Renal pelvis (tissue), 12 donors: ENCODE data around the gene DGAT2L6. TPM values are rescaled to one million over a fixed set of nuclear protein-coding genes. Genes with fewer than 3 reads are reported as not detected.
A peak's percentile ranks its signal among the peaks of the same experiment; 100 is the strongest.

Experiments used
- DNase-seq: peaks from one replicate; pipeline ENCODE4 v3.0.0-alpha.2; 2013
- long read RNA-seq, 16 experiments: transcript quantifications; one replicate each; lab custom pipeline, GENCODE V29; 2026
- polyA plus RNA-seq, 3 donors: library from polyadenylated mRNA; unstranded; fragments of 120-200 nt; gene quantifications; one replicate each; pipeline ENCODE4 v1.2.1, GENCODE V29; 2013; ENCODE audit not compliant: insufficient read length in 3 of 3

The DGAT2L6 gene, protein sequence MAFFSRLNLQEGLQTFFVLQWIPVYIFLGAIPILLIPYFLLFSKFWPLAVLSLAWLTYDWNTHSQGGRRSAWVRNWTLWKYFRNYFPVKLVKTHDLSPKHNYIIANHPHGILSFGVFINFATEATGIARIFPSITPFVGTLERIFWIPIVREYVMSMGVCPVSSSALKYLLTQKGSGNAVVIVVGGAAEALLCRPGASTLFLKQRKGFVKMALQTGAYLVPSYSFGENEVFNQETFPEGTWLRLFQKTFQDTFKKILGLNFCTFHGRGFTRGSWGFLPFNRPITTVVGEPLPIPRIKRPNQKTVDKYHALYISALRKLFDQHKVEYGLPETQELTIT
- polyA plus RNA-seq, result under 1 TPM in 1 of 3 donors, not detected in 2; 0.22 TPM
- long read RNA-seq, donor 1, result 0 reads
- long read RNA-seq, donor 2, result 0 reads
- long read RNA-seq, donor 3, result 0 reads
- long read RNA-seq, donor 4, result 0 reads
- long read RNA-seq, donor 5, result 0 reads
- long read RNA-seq, donor 6, result 0 reads
- long read RNA-seq, donor 7, result 0 reads
- long read RNA-seq, donor 8, result 0 reads
- long read RNA-seq, donor 9, result 0 reads
- long read RNA-seq, donor 10, result 0 reads
- long read RNA-seq, donor 11, result 0 reads
- long read RNA-seq, donor 12, result 0 reads
- long read RNA-seq, donor 13, result 0 reads
- long read RNA-seq, donor 14, result 0 reads
- long read RNA-seq, donor 15, result 0 reads
- long read RNA-seq, donor 16, result 0 reads

DNA sequence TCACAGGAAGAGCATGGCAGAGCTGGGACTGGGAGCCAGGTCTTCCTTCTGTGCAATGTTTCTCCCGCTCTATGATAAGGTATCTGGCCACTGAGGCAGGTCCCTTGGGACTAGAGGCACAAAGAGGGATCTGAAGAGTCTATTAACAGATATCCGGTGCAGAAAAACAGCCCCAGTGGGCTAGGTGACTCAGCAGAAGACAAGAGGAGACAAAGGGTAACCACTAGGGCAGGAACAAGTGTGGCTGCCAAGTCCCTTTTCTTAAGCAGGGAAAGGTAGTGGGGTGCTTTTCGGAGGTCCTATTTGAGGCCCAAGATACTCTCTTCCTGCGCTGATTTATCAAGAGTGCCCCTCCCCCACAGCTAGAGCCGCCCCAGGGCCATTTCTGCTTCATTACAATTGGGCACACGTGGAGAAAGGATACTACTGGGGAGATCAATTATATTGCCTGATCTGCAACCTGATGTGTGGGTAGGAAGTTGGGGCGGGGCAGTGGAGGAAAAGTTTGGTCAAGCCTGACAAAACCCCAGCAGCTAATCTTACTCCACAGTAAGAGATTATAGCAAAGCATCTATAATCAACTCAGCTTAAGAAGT lies at the start of gene DGAT2L6:
TSS of gene DGAT2L6 (plus strand) at position 546 of the 596 bp plus-strand sequence. CDS start 100 bp downstream, outside the sequence.
- DNase-seq, result no peak

DNA sequence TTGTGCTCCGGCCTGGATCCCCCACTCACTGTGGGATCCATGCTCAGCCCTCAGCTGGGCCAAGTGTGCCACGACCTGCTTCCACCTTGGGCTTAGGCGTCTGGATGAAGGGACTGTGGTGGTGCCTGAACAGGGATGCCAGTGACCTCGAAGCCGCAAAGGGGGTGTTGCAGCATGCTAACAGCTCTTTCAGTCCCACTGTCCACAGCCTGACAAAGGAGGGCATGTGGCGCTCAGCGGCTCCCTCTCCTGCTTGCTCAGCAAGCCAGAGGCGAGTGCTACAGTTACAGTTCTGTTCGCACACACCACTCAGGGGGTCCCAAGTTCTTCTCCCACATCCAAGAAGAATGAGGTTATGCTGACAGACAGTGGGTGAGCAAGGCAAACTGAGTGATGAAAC lies 49.2 kb upstream of the DGAT2L6 start:
- no peak for DNase-seq

DNA sequence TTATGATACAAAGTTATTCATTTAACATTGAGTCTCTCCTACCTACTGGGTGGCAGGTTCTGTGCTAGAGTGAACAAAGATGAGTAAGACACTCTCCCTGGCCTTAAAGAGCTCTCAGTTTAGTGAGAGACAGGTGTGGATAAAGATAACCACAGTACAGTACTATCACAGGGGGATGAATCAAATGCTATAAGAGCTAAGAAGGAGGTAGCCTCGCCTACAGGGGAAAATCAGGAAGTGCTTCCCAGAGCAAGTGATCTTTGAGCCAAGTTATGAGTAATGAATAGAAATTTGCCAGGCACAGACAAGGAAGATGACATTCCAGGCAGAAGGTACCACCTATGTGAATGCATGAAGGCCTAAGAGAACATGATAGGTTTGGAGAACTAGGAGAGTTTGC lies 47.5 kb upstream of the DGAT2L6 start:
- DNase-seq, result no peak

DNA sequence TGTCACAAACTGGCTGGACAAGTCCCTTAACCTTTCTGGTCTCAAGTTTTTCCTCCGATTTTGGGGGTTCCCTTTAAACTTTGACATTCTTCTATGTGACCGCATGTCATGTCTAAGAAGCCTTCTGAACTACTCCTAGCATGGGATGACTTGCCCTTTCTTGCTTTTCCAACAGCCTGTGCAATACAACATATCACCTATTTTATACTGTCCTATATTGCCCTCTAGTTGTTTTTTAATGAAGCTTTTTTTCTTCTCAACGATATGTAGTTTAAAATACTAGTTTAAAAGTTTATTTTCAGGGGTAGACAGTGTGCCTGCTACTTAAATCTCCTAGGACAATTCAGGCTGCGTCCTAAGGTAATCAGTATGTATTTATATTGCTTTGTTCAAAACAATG lies 45.1 kb upstream of the DGAT2L6 start:
- no peak for DNase-seq

DNA sequence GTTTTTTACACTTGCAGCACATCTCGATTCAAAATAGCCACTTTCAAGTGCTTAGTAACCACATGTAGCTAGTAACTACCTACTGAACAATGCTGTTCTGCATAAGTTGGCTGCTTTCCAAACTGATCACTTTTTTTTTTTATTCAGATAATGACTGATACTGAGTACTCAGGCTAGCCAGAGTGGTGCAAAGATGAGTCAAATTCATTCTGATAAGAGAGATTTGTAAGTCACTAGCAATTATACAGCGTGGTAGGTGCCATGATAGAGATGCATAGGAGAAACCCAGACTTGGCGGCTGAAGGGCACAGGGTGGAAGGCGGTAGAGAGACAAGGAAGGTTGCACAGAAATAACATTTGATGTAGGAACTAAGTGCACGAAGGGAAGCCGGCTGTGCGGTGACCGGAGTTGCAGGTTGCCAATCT lies 44.4 kb upstream of the DGAT2L6 start:
- no peak for DNase-seq

DNA sequence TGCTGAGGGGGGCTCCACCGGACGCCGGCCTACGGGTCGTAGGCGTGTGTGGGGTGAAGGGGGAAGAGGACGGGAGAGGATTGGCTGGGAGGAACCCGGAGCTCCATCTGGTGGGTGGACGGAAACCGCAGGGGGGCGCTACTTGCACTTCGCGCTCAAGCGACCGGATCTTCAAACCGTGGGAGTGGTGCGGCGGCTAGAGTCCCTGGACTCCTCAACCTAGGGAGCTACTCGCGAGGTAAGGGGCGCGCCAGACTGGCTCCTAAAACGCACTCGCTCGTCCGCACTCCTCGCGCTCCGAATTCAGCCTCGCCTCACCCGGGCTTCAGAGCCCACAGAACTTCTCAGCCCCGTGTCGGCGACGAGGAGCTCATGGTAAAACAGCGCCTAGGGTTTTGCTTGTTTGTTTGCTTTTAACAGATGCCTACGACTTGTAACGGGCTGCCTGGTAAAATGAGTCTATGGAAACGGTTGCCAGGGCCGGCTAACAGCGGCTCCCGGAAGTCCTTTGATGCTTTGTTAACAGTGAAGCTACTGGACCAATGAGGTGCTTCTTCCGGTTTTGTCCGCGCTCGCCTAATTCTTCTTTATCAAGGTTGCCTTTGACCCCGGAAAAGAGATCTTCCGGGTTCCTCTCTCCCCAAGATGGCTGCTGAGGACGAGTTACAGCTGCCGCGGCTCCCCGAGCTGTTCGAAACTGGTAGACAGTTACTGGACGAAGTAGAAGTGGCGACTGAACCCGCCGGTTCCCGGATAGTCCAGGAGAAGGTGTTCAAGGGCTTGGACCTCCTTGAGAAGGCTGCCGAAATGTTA lies 43.8 kb upstream of the DGAT2L6 start, which contains the start of gene IGBP1:
TSS of gene IGBP1 (plus strand) at position 145 of the 813 bp plus-strand sequence. CDS start at position 646, 501 bp downstream.
- peak; percentile 87 for DNase-seq

DNA sequence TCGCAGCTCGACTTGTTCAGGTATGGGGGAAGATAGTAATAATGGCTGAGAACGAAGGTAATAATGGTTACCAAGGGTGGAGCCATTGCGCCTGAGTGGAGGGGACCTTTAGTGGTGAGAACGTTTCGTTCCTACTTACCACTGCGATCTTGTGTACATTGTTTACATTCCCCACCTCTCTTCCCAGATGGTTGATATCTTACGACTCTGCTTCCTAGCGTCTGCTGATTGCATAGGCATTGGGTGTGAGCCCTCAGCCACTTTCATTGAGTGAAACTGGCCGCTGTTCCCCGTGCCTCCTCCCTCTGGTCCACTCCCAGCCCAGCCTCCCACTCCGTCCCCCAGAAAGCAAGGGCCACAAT lies 43.2 kb upstream of the DGAT2L6 start:
- DNase-seq, result no peak

DNA sequence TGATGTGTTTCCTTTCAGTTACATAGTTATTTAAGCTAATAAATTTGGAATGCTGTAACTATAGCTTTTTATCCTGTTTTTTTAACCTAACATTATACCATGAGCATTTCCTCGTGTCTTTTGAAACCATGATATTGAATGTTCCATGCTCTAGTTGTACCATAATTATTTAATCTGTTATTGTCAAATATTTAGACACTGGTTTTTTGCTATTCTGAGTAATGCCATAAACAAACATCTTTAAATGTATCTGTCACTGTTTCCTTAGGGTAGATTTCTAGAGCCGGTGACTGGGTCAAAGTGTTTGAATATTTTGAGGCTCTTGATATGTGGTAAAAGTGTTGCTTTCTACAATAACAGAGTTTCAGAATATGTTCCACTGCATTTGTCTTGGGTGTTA lies 38.7 kb upstream of the DGAT2L6 start:
- DNase-seq, result no peak

DNA sequence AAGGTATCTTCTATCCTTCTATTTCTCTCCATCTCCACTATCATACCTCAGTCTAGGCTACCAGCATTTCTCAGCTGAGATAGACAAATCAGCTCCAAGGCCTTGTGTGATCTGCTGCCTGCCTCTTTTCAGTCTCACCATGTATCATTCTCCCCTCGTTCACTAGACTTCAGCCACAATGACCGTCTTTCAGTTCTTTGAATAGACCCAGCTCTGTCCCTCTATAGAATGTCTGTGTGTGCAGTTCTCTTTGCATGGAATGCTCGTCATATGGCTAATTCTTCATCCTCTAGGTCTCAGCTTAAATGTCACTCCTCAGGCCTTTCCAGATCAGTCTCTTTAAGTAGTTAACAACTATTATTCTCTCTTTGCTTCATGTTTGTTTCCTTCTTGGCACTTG lies 37.5 kb upstream of the DGAT2L6 start:
- DNase-seq, result no peak

DNA sequence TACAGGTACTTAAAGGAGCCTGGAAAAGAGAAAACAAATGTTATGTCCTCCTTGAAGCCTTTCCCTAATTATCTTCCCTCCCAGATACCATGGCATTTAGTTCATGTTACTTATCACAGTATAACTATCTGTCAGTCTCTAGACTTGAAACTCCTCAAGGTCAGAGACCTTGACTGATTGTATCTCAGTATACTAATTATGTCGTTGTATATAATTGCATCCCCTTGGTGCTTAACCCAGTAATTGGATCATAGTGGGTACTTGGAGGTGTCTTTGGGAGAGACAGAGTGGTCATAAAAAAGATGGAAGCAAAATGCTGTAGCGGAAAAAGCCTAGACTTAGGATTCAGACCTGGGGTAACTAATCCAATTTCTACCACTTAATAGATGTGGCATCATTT lies 35.9 kb upstream of the DGAT2L6 start:
- no peak for DNase-seq

DNA sequence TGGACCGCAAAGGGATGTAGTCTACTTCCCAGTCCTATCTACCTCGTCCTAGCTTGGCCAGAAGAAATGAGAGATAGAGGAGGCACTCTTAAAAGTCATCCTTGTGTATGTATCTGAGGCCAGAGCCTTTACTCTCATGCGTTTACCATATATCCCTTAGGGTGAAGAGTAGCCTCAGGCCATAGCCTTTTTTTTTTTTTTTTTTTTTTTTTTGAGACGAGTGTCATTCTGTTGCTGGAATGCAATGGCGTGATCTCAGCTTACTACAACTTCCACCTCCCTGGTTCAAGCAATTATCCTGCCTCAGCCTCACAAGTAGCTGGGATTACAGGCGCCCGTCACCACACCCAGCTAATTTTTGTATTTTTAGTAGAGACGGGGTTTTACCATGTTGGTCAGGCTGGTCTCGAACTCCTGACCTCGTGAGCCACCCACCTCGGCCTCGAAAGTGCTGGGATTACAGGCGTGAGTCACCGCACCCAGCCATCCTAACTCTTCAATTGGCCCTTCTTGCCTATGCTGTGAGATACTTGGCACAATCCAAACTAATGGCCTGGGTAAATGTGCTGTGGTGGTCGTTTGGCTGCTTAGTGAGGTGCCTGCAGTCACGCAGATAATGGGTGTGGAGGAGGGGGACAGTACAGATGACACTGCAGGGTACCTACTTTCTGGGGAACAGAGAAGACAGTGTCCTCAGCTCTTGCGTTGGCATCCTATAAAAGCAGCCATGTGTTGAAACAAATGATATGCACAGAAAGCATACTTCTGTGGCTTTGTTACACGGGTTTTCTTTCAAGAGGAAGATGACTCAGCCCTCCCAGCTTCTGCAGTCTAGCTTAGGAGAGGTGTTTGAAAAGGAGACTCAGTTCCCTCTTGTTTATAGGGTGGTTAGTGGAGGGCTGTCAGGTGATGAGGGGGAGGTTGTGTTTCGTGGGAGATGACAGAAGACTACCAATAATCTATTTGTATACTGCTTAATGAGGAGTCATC lies 10.4 kb upstream of the DGAT2L6 start:
- DNase-seq, result no peak

DNA sequence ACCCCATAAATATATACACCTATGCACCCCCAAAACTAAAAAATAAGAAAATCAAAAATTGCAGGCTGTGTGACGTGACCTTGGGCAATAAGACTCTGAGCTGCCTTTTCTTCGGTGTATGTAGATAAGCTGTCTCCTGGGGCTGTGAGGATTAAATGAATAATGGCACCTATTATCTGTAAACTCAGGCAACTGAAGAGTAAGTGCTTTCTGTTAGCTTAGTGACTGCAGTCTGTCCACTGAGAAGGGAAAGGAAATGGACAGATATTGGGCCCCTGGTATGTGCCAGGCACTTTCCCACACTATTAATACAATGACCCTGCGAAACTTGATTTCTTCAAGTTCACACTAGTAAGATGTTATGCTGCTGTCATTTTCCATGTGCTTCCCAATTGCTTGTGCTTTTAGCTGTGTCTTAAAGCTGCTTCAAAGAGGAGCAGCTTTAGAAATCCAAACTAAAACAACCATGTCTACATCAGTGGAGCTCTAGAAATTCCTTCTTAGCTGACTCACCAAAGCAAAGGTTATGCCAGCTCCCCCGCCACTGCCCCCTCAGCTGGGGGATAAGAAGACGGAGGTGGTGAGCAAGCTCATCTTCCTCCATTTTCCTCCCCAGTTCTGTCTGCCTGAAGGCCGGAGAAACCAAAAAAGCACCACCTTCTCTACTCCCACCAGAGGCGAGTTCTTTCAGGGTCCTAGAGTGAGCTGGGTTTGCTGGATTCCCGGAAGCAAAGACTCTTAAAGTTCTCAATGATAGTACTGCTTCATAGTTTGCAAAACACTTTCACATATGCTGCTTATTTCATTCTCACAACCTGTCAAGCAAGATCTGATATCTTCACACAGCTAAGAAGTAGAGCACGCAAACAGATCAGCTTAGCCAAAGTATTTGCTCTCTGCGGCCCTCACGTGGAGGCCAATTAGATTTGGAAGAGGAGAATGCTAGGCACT lies 8.8 kb upstream of the DGAT2L6 start:
- peak; percentile 20 for DNase-seq

DNA sequence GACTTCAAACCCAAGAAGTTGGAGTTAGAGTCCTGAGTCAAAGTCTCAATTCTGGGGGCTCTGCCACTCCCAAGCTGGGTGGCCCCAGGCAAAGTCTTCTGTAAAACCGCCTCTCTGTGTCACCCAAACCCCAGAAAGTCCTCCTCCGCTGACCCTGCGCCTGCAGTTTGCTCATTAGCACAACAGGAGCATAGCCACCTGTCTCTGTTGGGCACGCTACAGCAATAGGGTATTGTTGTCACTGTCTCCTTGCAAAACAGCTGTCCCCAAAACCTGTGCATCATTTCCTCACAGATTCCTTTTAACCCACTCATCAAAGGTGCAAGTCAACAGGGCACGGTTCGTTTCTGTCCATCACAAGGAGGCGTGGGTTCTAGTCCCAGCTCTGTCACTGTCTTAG lies 8.0 kb upstream of the DGAT2L6 start:
- DNase-seq, result no peak

DNA sequence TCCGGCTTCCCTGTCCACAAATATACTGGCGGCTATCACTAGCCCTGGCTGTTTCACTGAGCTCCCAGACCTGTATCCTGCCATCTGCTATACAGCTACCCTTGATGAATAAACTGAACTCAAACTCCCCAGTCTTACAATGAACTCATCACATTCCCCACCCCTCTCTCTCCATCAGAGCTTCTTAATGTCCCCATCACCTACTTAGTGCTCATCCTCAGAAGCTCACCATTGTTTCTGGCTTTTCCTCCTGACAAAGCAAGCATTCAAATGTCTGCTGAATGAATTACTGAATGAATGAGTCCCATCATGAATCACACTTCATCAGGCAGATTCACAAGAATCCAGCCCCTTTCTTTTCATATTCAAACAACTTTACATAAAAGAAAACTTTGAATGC lies 5.7 kb upstream of the DGAT2L6 start:
- DNase-seq, result no peak

DNA sequence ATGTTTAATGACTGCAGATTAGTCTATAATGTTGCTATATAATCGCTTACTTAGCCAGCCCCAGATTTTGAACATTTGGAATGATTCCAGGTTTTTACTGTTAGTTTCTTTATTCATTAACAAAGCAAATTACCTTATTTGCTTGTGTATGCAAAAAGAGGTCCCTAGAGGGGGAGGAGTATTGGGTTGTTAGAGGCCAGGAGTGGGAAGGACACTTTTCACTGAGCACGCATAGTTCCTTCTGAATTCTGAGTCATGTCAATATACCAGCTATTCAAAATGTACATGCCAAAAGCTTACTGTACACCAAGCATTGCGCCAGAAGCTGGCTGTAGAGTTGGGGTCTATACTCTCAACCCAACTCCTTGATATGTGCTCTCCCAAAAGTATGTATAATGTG lies 5.1 kb upstream of the DGAT2L6 start:
- no peak for DNase-seq

DNA sequence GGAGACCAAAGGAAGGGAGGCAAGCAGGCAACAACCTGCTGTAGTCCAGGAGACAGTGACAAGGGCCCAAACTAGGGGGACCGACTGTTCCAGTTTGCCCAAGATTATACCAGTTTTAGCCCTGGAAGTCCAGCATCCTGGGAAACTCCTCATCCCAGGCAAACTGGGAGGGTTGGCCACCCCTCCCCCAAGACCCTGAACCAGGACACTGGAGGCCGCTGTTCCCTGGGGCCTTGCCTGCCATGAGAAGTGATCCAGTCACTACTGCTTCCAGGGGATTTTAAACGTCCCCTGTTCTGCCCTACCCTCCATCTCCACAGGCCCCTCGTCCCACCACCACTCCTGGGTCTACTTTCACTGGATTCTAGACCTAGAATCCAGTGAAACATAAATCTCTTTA lies 4.3 kb upstream of the DGAT2L6 start:
- DNase-seq, result no peak

DNA sequence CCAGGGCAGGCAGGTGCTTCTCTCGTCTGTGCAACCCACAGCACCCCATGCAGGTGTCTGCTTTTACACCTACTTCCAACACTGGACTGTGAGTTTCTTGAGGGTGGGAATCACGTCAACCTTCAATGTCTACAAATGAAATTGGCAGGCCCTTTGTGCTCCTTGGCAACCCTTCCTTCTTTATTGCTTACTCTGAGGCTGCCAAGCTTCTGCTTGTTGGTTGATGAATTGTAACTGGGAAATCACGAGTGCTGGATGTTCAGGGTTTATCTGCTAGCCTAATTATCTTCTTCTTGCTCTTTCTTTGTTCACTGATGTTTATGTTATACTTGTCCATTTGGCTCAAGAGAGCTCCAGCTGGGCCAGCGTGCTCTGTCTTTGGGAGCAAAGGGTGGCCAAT lies 2.5 kb upstream of the DGAT2L6 start:
- DNase-seq, result no peak

DNA sequence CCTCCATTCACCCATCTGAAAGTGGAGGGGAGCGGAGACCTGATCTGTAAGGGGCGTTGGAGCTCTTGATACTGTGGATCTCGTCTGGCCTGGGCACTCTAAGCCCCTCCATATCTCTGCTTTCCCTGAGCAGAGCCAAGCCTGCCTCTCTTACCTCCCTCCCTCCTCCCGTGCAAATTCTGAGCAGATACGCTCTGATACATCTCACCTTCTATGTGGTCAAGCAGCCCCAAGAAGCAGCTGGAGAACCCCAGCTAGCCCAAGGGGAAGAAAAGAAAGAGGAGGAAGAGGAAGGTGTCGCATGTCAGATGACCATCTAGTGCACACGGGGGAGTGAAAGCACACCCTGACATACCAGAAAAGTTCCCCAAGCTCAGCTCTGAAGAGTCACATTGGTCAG lies 1.9 kb upstream of the DGAT2L6 start:
- DNase-seq, result no peak

DNA sequence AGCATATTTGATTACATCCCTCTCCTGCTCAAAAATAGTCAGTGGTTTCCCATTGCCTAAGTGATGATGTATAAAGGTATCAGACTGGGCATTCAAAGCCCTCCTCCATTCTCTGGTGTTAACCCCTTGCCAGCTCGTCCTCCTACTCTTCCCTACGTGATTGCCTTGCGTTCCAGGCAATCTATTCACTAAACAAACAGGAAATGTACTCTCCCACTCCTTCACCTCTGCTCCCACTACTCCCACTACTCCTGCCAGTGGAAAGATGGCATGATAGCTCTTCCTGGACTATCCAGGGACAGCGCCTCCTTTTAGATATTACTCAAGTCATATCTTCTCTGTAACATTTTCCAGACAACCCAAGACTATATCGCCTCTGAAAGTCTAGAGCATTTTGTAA lies 5.8 kb downstream of the DGAT2L6 start:
- no peak for DNase-seq

DNA sequence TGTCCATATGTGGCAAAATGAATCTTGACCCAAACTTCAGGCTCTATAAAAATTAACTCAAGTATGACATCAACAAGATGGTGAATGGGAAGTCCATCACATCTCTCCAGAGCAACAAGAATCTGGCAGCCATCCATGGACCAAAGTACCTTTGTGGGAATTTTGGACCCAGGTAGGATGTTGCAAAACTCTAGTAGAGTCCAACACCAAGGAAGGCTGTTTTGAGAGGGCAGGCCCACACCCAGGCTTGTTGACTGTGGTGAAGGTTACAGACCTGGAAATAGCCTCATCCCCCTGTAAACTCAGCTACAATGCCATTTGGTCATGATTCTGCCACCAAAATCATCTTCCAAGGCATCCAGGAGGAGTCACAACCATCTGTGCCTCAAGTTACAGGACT lies 12.9 kb downstream of the DGAT2L6 start:
- no peak for DNase-seq
